Mammary epithelial cell (primary cell): ENCODE results near the gene NCL.

Source experiments
- EZH2 ChIP-seq: IDR thresholded peaks from 2 replicates; pipeline ENCODE4 v1.6.1; 2012; ENCODE audit warnings: low read length, inconsistent platforms, borderline replicate concordance
- TF ChIP-seq, protein P1 (sequence below), 2 donors: IDR thresholded peaks in 1 of 2; conservative IDR thresholded peaks in 1 of 2; 2 replicates each; pipeline ENCODE4 v1.5.1; 2011 to 2012; ENCODE audit warnings: inconsistent platforms in 2 of 2, low read length in 2 of 2, mild to moderate bottlenecking in 2 of 2, control low read depth in 1 of 2, low read depth in 1 of 2; ENCODE audit not compliant: insufficient read depth in 1 of 2; ENCODE audit errors: extremely low read depth in 1 of 2

- TF ChIP-seq, protein P1, sequence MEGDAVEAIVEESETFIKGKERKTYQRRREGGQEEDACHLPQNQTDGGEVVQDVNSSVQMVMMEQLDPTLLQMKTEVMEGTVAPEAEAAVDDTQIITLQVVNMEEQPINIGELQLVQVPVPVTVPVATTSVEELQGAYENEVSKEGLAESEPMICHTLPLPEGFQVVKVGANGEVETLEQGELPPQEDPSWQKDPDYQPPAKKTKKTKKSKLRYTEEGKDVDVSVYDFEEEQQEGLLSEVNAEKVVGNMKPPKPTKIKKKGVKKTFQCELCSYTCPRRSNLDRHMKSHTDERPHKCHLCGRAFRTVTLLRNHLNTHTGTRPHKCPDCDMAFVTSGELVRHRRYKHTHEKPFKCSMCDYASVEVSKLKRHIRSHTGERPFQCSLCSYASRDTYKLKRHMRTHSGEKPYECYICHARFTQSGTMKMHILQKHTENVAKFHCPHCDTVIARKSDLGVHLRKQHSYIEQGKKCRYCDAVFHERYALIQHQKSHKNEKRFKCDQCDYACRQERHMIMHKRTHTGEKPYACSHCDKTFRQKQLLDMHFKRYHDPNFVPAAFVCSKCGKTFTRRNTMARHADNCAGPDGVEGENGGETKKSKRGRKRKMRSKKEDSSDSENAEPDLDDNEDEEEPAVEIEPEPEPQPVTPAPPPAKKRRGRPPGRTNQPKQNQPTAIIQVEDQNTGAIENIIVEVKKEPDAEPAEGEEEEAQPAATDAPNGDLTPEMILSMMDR (conservative IDR thresholded peaks at IDR 0.05 in 1 of 2, IDR thresholded peaks at IDR 0.05 in 1 of 2; ENCODE audit: extremely low read depth in 1 of 2, insufficient read depth in 1 of 2, low read depth in 1 of 2, low read length in 2 of 2): no peak
- TF ChIP-seq EZH2: no peak
Measured at GRCh38 chr2:231475965-231476364, 11.7 kb upstream of the NCL start.
